HUES6 (cell line): ENCODE results near the gene KLHL15.
A peak's percentile ranks its signal among the peaks of the same experiment; 100 is the strongest.

Experiments
- H3K27ac ChIP-seq: 2 replicates; pipeline ENCODE4 v1.7.0; 2013; ENCODE audit warnings: low read depth, mild to moderate bottlenecking, low read length, inconsistent platforms
- H3K27me3 ChIP-seq: 2 replicates; pipeline ENCODE4 v1.6.1; 2013; ENCODE audit warnings: low read length; ENCODE audit not compliant: control insufficient read depth, insufficient read depth
- H3K36me3 ChIP-seq: 2 replicates; pipeline ENCODE4 v1.6.1; 2013; ENCODE audit warnings: low read length; ENCODE audit not compliant: control insufficient read depth, insufficient read depth
- H3K4me1 ChIP-seq: 2 replicates; pipeline ENCODE4 v1.6.1; 2013; ENCODE audit warnings: low read length; ENCODE audit not compliant: control insufficient read depth, insufficient read depth
- H3K4me3 ChIP-seq: 2 replicates; pipeline ENCODE4 v1.5.1; 2013; ENCODE audit warnings: low read depth, low read length
- H3K9ac ChIP-seq: one replicate; pipeline ENCODE4 v1.6.1; 2013; ENCODE audit warnings: mild to moderate bottlenecking, low read length
- H3K9me3 ChIP-seq: 2 replicates; pipeline ENCODE4 v1.6.1; 2013; ENCODE audit warnings: low read depth, low read length; ENCODE audit not compliant: control insufficient read depth, insufficient read depth

Gene KLHL15

DNA sequence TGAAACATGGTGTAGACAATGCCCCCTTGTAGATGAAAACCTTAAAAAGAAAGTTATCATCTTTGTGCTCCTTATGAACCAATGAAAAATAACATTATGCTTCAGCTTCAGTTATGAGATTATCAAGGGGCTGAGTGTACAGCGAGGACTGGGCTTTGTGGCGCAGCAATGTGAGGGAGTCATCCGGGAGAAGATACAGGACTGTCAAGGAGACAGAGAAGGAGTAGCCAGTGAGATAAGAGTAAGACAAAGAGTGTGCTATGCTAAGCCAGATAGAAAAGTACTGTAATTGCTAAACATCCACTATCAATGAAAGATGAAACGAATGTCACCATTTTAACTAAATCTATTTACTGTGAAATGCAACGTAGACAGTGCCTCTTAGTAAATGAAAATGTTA lies 3.6 kb upstream of the KLHL15 start:
- Histone ChIP-seq H3K27ac (no peak overlapping the region), H3K36me3 (no peaks in the 10 kb centered on the region), H3K9ac (no peak overlapping the region), H3K4me1 (peaks cover 3% of the 10 kb centered on the region; the same call in 1 of the 2 replicates), H3K4me3 (no peak overlapping the region), H3K9me3 (no peaks in the 10 kb centered on the region), H3K27me3 (peaks cover 62% of the 10 kb centered on the region)

DNA sequence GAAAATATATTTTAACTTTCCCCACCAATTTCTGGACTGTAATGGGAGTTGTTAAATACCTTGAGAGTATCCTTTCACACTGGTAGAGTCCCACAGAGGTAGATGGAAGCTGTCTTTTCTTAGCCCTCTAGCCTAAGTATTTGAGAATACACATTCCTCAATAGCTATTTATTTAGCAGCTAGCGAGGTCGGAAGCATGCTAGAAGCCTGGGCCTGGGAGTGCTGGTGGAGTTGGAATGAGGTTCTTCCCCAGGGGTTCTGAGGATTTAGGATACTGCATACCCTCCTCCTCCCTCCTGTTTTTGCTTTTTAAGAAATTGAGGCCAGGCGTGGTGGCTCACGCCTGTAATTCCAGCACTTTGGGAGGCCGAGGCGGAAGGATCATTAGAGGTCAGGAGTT lies 999 bp upstream of the KLHL15 start:
- no peak overlapping the region for H3K9ac ChIP-seq
- H3K9me3 ChIP-seq: no peaks in the 10 kb centered on the region
- peaks cover 7% of the 10 kb centered on the region; the same call in 1 of the 2 replicates for H3K4me1 ChIP-seq
- H3K27ac ChIP-seq: no peak overlapping the region
- H3K4me3 ChIP-seq: no peak overlapping the region
- no peaks in the 10 kb centered on the region for H3K36me3 ChIP-seq
- H3K27me3 ChIP-seq: peaks cover 58% of the 10 kb centered on the region

DNA sequence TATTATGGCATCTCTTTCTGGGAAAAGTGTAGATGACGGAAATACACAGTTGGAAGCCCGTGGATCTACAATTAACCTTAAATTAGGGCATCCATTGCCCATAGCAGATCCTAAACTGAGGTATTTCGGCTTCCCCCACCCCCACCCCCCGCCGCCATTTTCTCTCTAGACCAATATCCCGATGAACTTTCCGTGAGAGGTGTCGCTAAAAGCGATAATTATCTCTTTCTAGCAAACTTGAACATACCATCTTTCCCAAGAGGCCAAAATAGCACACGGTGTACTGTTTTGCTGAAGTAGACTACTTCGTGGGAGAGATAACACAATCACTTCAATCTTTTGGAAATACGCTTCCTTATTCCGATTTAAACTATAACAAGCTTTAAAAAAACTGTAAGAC lies 554 bp downstream of the KLHL15 start:
- Histone ChIP-seq H3K36me3 (no peaks in the 10 kb centered on the region), H3K4me3 (peak overlapping the region; percentile 62), H3K9me3 (no peaks in the 10 kb centered on the region), H3K4me1 (peaks cover 7% of the 10 kb centered on the region; the same call in 1 of the 2 replicates), H3K27ac (no peak overlapping the region), H3K9ac (peak overlapping the region; percentile 99), H3K27me3 (peaks cover 51% of the 10 kb centered on the region)

DNA sequence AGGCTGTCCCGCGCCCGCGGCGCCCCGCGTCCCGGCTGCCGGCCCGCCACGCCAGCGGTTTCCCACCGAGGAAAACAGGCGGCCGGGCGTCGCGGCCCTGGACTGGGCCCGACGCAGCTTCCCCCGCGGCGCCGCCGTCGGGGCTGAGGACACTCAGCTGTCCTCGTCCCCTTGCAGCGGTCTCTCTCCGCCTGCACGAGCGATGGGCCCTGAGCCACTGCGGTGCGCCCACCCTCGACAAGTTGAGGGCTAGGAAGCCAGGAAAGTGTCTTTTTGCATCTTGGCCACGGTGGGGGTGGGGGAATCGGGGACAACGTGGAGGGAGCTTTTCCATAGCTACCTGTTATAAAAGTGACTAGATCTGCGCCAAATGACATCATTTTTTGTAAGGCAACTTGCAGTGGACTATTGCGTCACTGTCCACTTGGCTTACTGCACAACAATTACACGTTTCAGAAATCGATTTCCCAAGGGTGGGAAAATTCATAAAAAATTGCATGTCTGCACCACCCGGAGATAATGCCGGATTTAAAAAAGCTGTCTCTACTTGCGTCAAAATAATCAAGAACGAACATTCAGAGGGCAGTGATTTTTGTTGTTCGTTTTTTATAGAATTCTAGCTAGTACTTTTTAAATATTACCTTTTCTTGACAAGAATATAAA lies 1.1 kb downstream of the KLHL15 start:
- Histone ChIP-seq H3K4me3 (peak overlapping the region; percentile 62), H3K36me3 (no peaks in the 10 kb centered on the region), H3K9ac (peak overlapping the region; percentile 99), H3K9me3 (no peaks in the 10 kb centered on the region), H3K27ac (peak overlapping the region; percentile 83), H3K27me3 (peaks cover 45% of the 10 kb centered on the region), H3K4me1 (peaks cover 7% of the 10 kb centered on the region; the same call in 1 of the 2 replicates)

DNA sequence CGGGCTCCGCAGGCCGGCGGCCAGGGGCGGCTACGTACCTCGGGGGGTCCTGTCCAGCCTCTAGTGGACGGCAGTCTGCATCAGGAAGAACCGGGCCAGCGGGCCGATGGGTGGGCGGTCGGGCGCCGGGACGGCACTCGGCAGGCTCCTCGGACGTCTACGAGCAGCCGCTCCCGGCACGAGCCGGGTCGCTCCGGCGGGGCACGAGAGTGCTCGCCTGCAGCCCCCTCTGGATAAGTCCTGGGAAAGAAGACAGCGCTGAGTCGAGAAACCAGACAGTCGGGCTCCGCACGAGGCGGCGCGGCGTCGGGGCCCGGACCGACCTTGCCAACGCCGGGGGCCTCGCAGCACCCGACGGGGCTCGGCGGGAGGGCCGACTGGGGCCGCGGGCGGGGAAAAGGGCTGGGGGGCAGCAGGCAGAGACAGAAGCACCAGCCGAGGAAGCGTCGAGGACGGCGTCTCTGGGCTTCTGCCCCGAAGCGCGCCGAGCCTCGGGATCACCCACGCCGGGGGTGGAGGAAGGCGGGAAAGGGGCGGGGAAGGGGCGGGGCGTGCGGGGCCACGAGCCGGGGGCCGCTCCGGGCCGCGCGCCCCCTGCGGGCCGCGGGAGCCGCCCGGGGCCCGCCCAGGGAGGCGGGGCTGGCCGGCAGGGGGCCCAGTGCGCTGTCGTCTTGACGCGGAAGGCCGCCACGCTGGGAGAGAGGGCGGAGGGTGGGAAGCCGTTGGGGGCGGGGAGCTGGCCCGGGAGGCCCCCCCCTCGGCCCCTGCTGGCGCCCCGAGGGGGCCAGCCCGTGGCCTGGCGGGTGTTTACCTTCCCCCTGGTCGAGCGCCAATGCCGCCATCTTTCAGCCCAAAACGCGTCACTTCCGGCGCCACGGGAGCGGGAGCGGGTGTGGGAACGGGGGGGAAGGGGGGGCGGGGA lies 1.9 kb downstream of the KLHL15 start:
- peaks cover 37% of the 10 kb centered on the region for H3K27me3 ChIP-seq
- no peaks in the 10 kb centered on the region for H3K36me3 ChIP-seq
- H3K4me3 ChIP-seq: peak overlapping the region; percentile 87
- peak overlapping the region; percentile 93 for H3K27ac ChIP-seq
- peaks cover 7% of the 10 kb centered on the region; the same call in 1 of the 2 replicates for H3K4me1 ChIP-seq
- peak overlapping the region; percentile 99 for H3K9ac ChIP-seq
- H3K9me3 ChIP-seq: no peaks in the 10 kb centered on the region

DNA sequence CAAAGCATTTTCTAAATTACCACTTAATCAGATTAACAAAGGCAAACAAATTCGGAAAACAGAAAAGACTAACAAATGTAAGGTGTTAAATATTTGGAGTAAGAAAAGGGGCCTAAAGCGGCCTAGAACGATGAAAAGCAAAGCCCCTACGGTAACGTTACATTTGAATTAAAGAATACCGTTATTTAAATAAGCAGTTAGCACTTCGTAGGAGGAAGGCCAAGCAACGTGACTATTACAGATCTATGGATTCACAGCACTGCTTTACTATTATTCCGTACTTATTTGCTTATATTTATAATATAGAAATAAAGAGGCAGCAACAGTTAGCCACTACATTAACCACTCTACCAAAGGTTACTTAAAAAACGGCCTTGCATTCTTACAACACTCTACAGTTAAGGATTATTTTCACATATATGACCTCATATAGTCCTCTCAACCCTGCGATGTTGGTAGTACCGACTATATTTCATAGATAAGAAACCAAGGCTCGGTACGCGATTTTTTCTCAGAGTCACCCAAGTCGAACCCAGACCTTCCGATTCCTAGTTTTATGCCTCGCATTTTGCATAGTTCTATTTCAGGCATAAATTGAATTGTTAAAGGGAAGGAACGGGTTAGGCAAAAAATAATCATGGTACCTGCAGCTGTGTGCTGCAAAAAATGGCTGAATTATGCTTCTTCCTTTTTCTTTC lies 2.9 kb downstream of the KLHL15 start:
- peaks cover 7% of the 10 kb centered on the region; the same call in 1 of the 2 replicates for H3K4me1 ChIP-seq
- peak overlapping the region; percentile 87 for H3K4me3 ChIP-seq
- no peaks in the 10 kb centered on the region for H3K9me3 ChIP-seq
- H3K9ac ChIP-seq: peak overlapping the region; percentile 89
- peak overlapping the region; percentile 93; the same call in 1 of the 2 replicates for H3K27ac ChIP-seq
- H3K27me3 ChIP-seq: peaks cover 28% of the 10 kb centered on the region
- H3K36me3 ChIP-seq: no peaks in the 10 kb centered on the region

DNA sequence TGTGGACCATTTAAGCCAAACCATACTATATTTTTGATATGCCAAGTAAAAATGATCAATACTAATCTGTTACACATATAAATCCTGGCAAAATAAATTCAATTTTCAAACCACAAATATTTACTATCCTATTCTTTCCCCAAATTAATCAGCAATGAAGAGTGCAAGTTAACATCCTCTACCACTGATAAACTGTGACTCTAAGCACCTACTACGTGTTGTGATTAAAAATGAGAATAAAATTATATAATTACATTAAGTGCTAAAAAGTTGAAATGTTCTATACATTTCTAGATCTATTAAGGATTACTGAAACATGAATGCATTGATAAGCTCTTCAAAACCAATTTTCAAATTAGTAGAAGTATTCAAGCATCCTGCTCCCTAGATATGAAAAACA lies 3.4 kb downstream of the KLHL15 start:
- peaks cover 4% of the 10 kb centered on the region for H3K36me3 ChIP-seq
- H3K27ac ChIP-seq: no peak overlapping the region
- peaks cover 7% of the 10 kb centered on the region; the same call in 1 of the 2 replicates for H3K4me1 ChIP-seq
- peak overlapping the region; percentile 87 for H3K4me3 ChIP-seq
- peak overlapping the region; percentile 89 for H3K9ac ChIP-seq
- no peaks in the 10 kb centered on the region for H3K9me3 ChIP-seq
- peaks cover 22% of the 10 kb centered on the region for H3K27me3 ChIP-seq

DNA sequence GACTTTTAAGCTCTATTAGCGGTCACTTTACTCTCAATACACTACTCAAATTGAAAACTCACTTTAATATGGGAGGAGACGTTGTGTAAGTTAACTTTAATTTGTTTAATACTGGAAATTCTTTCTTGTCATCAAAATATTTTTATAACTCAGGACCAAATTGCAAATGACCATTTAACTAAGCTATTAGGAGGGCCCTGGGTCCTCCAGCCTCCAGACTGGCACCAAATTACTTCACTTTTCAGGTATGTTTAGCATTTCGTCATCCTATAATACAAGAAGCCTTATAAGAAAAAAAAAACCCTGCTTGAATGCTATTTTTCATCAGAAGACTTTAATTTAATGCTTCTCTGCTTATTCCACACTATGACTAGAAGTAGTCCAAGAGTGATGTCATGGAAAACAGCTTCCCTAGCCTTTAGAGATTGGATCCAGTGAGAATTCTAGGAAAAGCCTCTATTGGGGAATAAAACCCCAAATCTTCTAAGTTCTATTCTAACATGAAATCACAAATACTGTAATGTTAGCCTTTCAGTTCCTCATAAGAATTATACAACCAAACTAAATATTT lies 6.6 kb downstream of the KLHL15 start:
- H3K9ac ChIP-seq: no peak overlapping the region

DNA sequence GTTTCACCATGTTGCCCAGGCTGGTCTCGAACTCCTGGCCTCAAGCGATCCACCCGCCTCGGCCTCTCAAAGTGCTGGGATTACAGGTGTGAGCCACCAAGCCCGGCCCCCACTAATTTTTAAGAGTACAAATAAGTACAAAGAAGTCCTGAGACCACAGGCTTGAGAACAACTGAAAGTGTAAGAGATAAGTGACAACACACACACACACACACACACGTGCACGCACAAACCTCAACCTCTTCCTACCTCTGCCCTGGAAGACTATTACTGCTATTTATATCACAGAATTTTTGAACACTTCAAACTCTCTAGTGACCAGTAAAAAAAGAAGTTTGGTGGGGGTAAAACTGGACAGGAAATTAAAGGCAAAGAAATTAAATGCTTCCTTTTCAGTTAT lies 7.5 kb downstream of the KLHL15 start:
- H3K9me3 ChIP-seq: no peaks in the 10 kb centered on the region
- H3K4me1 ChIP-seq: peaks cover 4% of the 10 kb centered on the region; the same call in 1 of the 2 replicates
- no peak overlapping the region for H3K4me3 ChIP-seq
- no peak overlapping the region for H3K9ac ChIP-seq
- H3K27me3 ChIP-seq: no peaks in the 10 kb centered on the region; the same call in 1 of the 2 replicates
- peaks cover 12% of the 10 kb centered on the region for H3K36me3 ChIP-seq
- H3K27ac ChIP-seq: no peak overlapping the region

More for the DNA sequence above, 6.6 kb downstream of the KLHL15 start:
- Histone ChIP-seq H3K4me3 (no peak overlapping the region), H3K4me1 (0 out of 2 replicates have a peak, but pooled peaks cover 4% of the 10 kb centered on the region), H3K27me3 (no peaks in the 10 kb centered on the region; the same call in 1 of the 2 replicates), H3K36me3 (peaks cover 12% of the 10 kb centered on the region), H3K27ac (no peak overlapping the region), H3K9me3 (no peaks in the 10 kb centered on the region)

DNA sequence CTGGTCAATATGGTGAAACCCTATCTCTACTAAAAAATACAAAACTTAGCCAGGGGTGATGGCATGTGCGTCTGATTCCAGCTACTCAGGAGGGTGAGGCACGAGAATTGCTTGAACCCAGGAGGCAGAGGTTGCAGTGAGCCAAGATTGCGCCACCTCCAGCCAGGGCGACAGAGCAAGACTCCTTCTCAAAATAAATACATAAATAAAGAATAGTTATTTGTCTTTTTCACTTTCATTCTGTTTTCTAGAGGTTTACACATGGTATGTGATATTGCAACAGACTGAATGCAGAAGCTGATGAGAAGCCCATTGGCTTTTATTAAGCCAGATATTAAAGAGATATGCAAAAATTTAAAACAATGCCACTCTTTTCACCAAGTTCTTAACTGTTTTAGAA lies 8.2 kb downstream of the KLHL15 start:
- Histone ChIP-seq H3K27ac (no peak overlapping the region), H3K27me3 (no peaks in the 10 kb centered on the region; the same call in 1 of the 2 replicates), H3K9me3 (no peaks in the 10 kb centered on the region), H3K4me3 (no peak overlapping the region), H3K9ac (no peak overlapping the region), H3K36me3 (peaks cover 12% of the 10 kb centered on the region), H3K4me1 (peaks cover 4% of the 10 kb centered on the region; the same call in 1 of the 2 replicates)
